A549 (cell line): ENCODE results near the gene PLSCR5. TPM values are rescaled to one million over a fixed set of nuclear protein-coding genes. Genes with fewer than 3 reads are reported as not detected.

ENCODE experiments used
- ATAC-seq, 2 experiments: fragments of 200-7000 bp in 1 of 2; fragments of >200 bp in 1 of 2; cut with Nextera tagmentation in 1 of 2; cut with Tn5 transposase in 1 of 2; 3 replicates each; pipeline versions ENCODE4 v1.8.0 to v1.9.1; 2018 to 2020; ENCODE audit warnings: mild to moderate bottlenecking in 1 of 2, moderate library complexity in 1 of 2
- CTCF ChIA-PET: fragments of 300-600 bp; sonication (Branson Sonifier 250); formaldehyde crosslinking; extraction: SDS; loops from one replicate; lab custom pipeline; 2021; ENCODE audit warnings: antibody characterized with exemption, inconsistent platforms; lab: Yijun Ruan, JAX
- POLR2A ChIA-PET: fragments of 350-600 bp; formaldehyde crosslinking; extraction: SDS; loops from one replicate; lab custom pipeline; 2021; ENCODE audit warnings: antibody characterized with exemption, inconsistent platforms; lab: Yijun Ruan, JAX
- DNase-seq, 2 experiments: peaks; one replicate each; pipeline versions ENCODE4 v3.0.0 to v3.0.0-alpha.2; 2011 to 2016; ENCODE audit warnings: low read depth in 1 of 2, low spot score in 1 of 2
- FAIRE-seq: peaks from 2 replicates; lab custom pipeline; 2011; peaks lifted over from hg19 to GRCh38; lab: Jason Lieb, UNC
- H3K27ac ChIP-seq, 2 experiments: fragments of >200 bp; sonication (Bioruptor Twin); formaldehyde crosslinking; 3 replicates each; pipeline ENCODE4 v1.5.1; 2016 to 2017
- H3K4me1 ChIP-seq: fragments of >200 bp; sonication (Bioruptor Twin); formaldehyde crosslinking; 3 replicates; pipeline ENCODE4 v1.6.1; 2016
- H3K4me2 ChIP-seq: fragments of >200 bp; sonication (Bioruptor Twin); formaldehyde crosslinking; 3 replicates; pipeline ENCODE4 v1.6.1; 2016
- H3K4me3 ChIP-seq: fragments of >200 bp; sonication (Bioruptor Twin); formaldehyde crosslinking; 3 replicates; pipeline ENCODE4 v1.5.1; 2016
- H3K9me3 ChIP-seq: fragments of >200 bp; sonication (Bioruptor Twin); formaldehyde crosslinking; 3 replicates; pipeline ENCODE4 v1.6.1; 2016
- BHLHE40 ChIP-seq: IDR thresholded peaks from 2 replicates; pipeline ENCODE4 v1.6.1; 2012; ENCODE audit warnings: low read depth, low read length, inconsistent platforms
- CBX8 ChIP-seq: fragments of 200-600 bp; sonication (generic); IDR thresholded peaks from 2 replicates; pipeline ENCODE4 v1.6.1; 2016
- CEBPB ChIP-seq, 2 experiments: fragments of >200 bp in 1 of 2; sonication (Bioruptor Twin) in 1 of 2; formaldehyde crosslinking in 1 of 2; IDR thresholded peaks; 2 replicates each; pipeline ENCODE4 v1.6.1; 2012 to 2016
- EHMT2 ChIP-seq: fragments of 200-600 bp; sonication (generic); IDR thresholded peaks from 2 replicates; pipeline ENCODE4 v1.6.1; 2016; ENCODE audit warnings: antibody characterized with exemption, low read depth, mild to moderate bottlenecking, moderate library complexity
- FOSL2 ChIP-seq, 2 experiments: fragments of 450-650 bp in 1 of 2; fragments of >200 bp in 1 of 2; sonication (Bioruptor Twin) in 1 of 2; formaldehyde crosslinking; IDR thresholded peaks; 2 replicates each; pipeline versions ENCODE4 v1.5.0 to v1.6.1; 2016 to 2020; ENCODE audit warnings: mild to moderate bottlenecking in 1 of 2, moderate library complexity in 1 of 2
- FOXS1 ChIP-seq: fragments of 250-450 bp; sonication (Bioruptor Pico); IDR thresholded peaks from 2 replicates; pipeline ENCODE4 v1.5.0; 2020; ENCODE audit warnings: mild to moderate bottlenecking, moderate library complexity
- HEYL ChIP-seq: fragments of 250-450 bp; sonication (Bioruptor Pico); IDR thresholded peaks from 2 replicates; pipeline ENCODE4 v1.8.0; 2021; ENCODE audit warnings: mild to moderate bottlenecking, moderate library complexity
- HOXB13 ChIP-seq: fragments of 250-450 bp; sonication (Bioruptor Pico); IDR thresholded peaks from 2 replicates; pipeline ENCODE4 v1.5.0; 2020; ENCODE audit warnings: low read depth, mild to moderate bottlenecking, moderate library complexity
- HOXB5 ChIP-seq: fragments of 250-450 bp; sonication (Bioruptor Pico); IDR thresholded peaks from 2 replicates; pipeline ENCODE4 v1.5.0; 2020; ENCODE audit warnings: mild to moderate bottlenecking, moderate library complexity
- MAFK ChIP-seq: fragments of 450-650 bp; IDR thresholded peaks from 2 replicates; pipeline ENCODE4 v1.6.1; 2014; ENCODE audit not compliant: partially characterized antibody
- PHF8 ChIP-seq: fragments of 200-600 bp; sonication (generic); IDR thresholded peaks from 2 replicates; pipeline ENCODE4 v1.6.1; 2016; ENCODE audit warnings: low read depth, mild to moderate bottlenecking, antibody characterized with exemption, moderate library complexity, borderline replicate concordance
- POLR2A ChIP-seq: IDR thresholded peaks from 2 replicates; pipeline ENCODE4 v1.6.1; 2012; ENCODE audit warnings: mild to moderate bottlenecking, low read length
- POLR2AphosphoS2 ChIP-seq: conservative IDR thresholded peaks from 2 replicates; pipeline ENCODE4 v1.6.1; 2012; ENCODE audit warnings: low read length, improper control_type of control experiment, inconsistent platforms
- RCOR1 ChIP-seq: fragments of 150-350 bp; IDR thresholded peaks from 2 replicates; pipeline ENCODE4 v1.6.1; 2014; ENCODE audit warnings: antibody characterized with exemption, low read length, low read depth
- RNF2 ChIP-seq: fragments of 200-600 bp; sonication (generic); IDR thresholded peaks from 2 replicates; pipeline ENCODE4 v1.6.1; 2016; ENCODE audit warnings: low read depth, mild to moderate bottlenecking, antibody characterized with exemption, moderate library complexity, borderline replicate concordance
- SREBF2 ChIP-seq: fragments of 450-650 bp; IDR thresholded peaks from 2 replicates; pipeline ENCODE4 v1.6.1; 2014; ENCODE audit warnings: mild to moderate bottlenecking, moderate library complexity
- TP53 ChIP-seq: fragments of 250-450 bp; sonication (Bioruptor Pico); IDR thresholded peaks from 2 replicates; pipeline ENCODE4 v1.5.0; 2021; ENCODE audit warnings: mild to moderate bottlenecking, moderate library complexity
- ZC3H11A ChIP-seq: fragments of 450-650 bp; IDR thresholded peaks from 2 replicates; pipeline ENCODE4 v1.6.1; 2014; ENCODE audit warnings: antibody characterized with exemption, mild to moderate bottlenecking
- ZNF302 ChIP-seq: fragments of 250-450 bp; sonication (Bioruptor Pico); IDR thresholded peaks from 2 replicates; pipeline ENCODE4 v1.9.0; 2021; ENCODE audit warnings: inconsistent platforms, mild to moderate bottlenecking, moderate library complexity
- WGBS: methylation state at CpG from one replicate; pipeline ENCODE4 v1.1.6; 2017; ENCODE audit errors: missing lambda C conversion rate; 5-methylcytosine and 5-hydroxymethylcytosine counted together
- polyA plus RNA-seq, 4 experiments: library from polyadenylated mRNA; depleted of rRNA in 3 of 4; stranded (reverse); fragments of >200 nt; fragmentation: RNase III in 1 of 4; extraction: RNeasy Plus Mini Kit Qiagen cat#74134 plus additional on column Dnase treatment in 1 of 4; gene quantifications; 2 replicates in 3 of 4; 3 replicates in 1 of 4; pipeline ENCODE4 v1.2.3, GENCODE V29; 2011 to 2017
- TF ChIP-seq, protein P1 (sequence below): fragments of 200-600 bp; sonication (generic); IDR thresholded peaks from 2 replicates; pipeline ENCODE4 v1.6.1; 2016; ENCODE audit warnings: antibody characterized with exemption, mild to moderate bottlenecking, moderate library complexity
- TF ChIP-seq, protein P2 (sequence below): fragments of 450-650 bp; IDR thresholded peaks from 2 replicates; pipeline ENCODE4 v1.6.1; 2014; ENCODE audit warnings: antibody characterized with exemption

PLSCR5 gene
- polyA plus RNA-seq, 2 of the 4 experiments (the other 2 are of a cell fraction) = not detected

DNA sequence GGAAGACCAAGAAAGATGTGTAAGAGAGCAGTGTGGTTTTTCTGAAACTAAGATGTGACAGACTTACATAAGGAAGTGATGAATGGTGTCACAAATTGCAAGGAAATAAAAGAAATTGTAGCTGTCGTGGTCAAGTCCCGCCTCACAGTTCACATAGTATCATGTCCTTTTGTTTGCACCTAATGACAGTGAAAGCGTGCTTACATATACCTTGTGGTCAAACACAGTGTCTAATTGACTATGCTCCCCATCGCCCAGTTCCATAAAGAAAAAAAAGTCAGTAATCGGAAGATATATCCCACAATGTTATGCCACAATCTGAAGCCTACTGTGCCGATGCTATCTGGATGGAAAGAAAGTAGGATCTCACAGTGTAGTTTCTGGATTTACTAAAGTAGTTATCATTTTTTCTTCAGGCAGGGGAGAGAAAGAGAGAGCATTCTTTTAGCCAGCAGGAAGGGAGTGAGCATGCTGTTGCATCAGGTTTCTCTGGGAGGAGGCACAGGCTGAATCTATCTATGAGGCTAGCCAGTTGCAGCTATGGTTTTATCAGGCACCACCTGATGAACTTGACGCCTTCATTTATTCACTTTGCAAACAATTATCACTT lies 50.9 kb downstream of the PLSCR5 start:
- no peak overlapping the region for H3K4me3 ChIP-seq
- no peaks in the 10 kb centered on the region for H3K9me3 ChIP-seq
- peak; percentile 32 for FAIRE-seq
- CTCF ChIA-PET = no interaction called here
- TF ChIP-seq FOSL2 (IDR thresholded peaks at IDR 0.05) = no peak
- TF ChIP-seq FOSL2 (CRISPR knock-in tag; IDR thresholded peaks at IDR 0.05) = no peak
- TF ChIP-seq, all 56 proteins: peak for 0
- POLR2A ChIA-PET = interaction anchor here (1.7 kb wide), 1 partner anchor 10 kb away, joined by 4 read pairs; the partner anchor contains the start of gene PLSCR1
- 90% methylated on average over 7 of the region's 7 CpGs for WGBS
- ATAC-seq (no peak), DNase-seq (no peak)
- Histone ChIP-seq H3K4me2 (no peak overlapping the region), H3K4me1 (0 out of 3 replicates have a peak, but pooled peaks cover 15% of the 10 kb centered on the region), H3K27ac (no peak overlapping the region)

DNA sequence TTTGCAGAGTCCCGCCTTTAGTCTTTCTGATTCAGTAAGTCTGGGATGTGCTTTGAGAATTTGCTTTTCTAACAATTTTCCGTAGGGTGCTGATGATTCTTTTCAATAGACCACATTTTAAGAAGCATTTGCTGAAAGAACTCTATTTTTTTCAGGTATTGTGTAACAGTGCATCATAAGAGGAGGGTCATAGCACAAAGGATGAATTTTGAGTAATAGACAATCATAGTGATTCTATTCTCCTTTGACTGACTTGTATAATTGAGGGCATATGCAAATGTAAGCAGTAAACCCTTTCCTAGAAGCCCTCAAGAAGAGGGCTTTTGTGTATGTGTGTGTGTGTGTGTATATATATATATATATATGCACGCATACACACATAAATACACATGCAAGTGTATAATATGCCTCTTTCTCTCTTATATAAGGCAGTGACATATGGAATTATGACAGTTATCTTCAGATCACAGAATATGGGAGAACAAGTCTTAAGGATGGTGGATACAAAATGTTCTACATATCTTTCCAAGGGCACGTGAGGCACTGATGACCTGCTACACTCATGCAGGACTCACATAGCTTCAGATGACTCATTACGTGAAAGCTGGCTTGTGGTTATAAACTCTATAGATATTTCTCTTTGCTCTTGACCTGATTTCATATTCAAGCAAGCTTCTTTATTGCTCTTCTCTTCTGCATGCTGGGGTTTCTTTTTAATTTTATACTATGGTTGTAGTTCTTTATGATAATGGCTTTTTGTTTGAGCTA lies 54.2 kb downstream of the PLSCR5 start:
- CTCF ChIA-PET = interaction anchor here (0.7 to 0.9 kb wide), 3 partner anchors 10 to 19 kb away, joined by 3 to 6 read pairs (median 4); no protein-coding TSS in a partner anchor
- WGBS = 71% methylated on average over 5 of the region's 5 CpGs
- POLR2A ChIA-PET = interaction anchor here (0.7 kb wide), 2 partner anchors 7 to 1411 kb away, joined by 3 read pairs; no protein-coding TSS in a partner anchor
- Histone ChIP-seq H3K4me3 (no peak overlapping the region), H3K4me2 (peak overlapping the region; percentile 30; the same call in 2 of the 3 replicates), H3K9me3 (no peaks in the 10 kb centered on the region), H3K27ac (no peak overlapping the region; a peak in 1 of 6 replicates), H3K4me1 (0 out of 3 replicates have a peak, but pooled peaks cover 15% of the 10 kb centered on the region)
- TF ChIP-seq, protein P1, sequence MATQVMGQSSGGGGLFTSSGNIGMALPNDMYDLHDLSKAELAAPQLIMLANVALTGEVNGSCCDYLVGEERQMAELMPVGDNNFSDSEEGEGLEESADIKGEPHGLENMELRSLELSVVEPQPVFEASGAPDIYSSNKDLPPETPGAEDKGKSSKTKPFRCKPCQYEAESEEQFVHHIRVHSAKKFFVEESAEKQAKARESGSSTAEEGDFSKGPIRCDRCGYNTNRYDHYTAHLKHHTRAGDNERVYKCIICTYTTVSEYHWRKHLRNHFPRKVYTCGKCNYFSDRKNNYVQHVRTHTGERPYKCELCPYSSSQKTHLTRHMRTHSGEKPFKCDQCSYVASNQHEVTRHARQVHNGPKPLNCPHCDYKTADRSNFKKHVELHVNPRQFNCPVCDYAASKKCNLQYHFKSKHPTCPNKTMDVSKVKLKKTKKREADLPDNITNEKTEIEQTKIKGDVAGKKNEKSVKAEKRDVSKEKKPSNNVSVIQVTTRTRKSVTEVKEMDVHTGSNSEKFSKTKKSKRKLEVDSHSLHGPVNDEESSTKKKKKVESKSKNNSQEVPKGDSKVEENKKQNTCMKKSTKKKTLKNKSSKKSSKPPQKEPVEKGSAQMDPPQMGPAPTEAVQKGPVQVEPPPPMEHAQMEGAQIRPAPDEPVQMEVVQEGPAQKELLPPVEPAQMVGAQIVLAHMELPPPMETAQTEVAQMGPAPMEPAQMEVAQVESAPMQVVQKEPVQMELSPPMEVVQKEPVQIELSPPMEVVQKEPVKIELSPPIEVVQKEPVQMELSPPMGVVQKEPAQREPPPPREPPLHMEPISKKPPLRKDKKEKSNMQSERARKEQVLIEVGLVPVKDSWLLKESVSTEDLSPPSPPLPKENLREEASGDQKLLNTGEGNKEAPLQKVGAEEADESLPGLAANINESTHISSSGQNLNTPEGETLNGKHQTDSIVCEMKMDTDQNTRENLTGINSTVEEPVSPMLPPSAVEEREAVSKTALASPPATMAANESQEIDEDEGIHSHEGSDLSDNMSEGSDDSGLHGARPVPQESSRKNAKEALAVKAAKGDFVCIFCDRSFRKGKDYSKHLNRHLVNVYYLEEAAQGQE = no peak
- TF ChIP-seq FOXS1 (CRISPR knock-in tag) (no peak), POLR2A (no peak), FOSL2 (IDR thresholded peaks at IDR 0.05) (no peak), FOSL2 (CRISPR knock-in tag; IDR thresholded peaks at IDR 0.05) (peak; percentile 27; the same call in 1 of the 2 replicates), HEYL (no peak)
- TF ChIP-seq, protein P2, sequence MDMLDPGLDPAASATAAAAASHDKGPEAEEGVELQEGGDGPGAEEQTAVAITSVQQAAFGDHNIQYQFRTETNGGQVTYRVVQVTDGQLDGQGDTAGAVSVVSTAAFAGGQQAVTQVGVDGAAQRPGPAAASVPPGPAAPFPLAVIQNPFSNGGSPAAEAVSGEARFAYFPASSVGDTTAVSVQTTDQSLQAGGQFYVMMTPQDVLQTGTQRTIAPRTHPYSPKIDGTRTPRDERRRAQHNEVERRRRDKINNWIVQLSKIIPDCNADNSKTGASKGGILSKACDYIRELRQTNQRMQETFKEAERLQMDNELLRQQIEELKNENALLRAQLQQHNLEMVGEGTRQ = peak; percentile 38; the same call in 1 of the 2 replicates
- FAIRE-seq (no peak), DNase-seq (peak; percentile 7 to 21), ATAC-seq (peak; percentile 39 to 55; a peak in 3 of 6 replicates)

DNA sequence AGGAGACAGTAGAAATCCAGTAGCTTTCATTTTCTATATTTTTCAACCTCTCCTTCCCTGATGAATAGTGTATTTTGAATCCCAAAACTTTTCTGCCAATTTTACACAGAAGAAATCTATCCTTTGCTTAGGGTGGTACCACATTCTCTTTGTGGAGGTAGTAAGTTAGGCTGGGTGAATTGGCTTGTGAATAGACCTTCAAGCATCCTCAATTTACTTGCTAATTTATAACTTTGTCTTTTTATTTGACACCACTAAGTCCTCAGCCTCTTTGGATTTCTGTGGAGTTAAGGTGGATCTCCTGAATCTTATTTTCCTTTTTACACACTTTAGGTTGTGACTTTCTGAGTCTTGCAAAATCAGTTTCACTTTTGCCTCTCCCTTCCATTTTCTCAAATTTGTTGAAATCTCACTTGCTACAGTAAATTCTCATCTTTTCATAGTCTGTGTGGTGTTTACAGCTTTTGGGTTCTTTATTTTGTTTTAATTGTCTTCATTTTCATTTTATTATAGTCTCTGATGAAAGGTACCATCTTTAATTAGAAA lies 55.0 kb downstream of the PLSCR5 start:
- Histone ChIP-seq H3K27ac (no peak overlapping the region; a peak in 1 of 6 replicates), H3K4me3 (no peak overlapping the region), H3K9me3 (no peaks in the 10 kb centered on the region), H3K4me1 (peaks cover 18% of the 10 kb centered on the region; the same call in 1 of the 3 replicates), H3K4me2 (peak overlapping the region; percentile 30; the same call in 2 of the 3 replicates)
- no peak for ATAC-seq
- no peak for TF ChIP-seq ZNF302 (CRISPR knock-in tag)
- TF ChIP-seq MAFK = no peak
- TF ChIP-seq HOXB13 (CRISPR knock-in tag) = no peak
- TF ChIP-seq EHMT2 = no peak
- TF ChIP-seq BHLHE40 = no peak
- no peak for TF ChIP-seq RCOR1
- TF ChIP-seq HOXB5 = no peak
- no peak for TF ChIP-seq CBX8
- no peak for TF ChIP-seq TP53 (CRISPR knock-in tag)
- TF ChIP-seq, protein P2 = no peak
- no peak for TF ChIP-seq POLR2AphosphoS2
- TF ChIP-seq ZC3H11A = no peak
- TF ChIP-seq PHF8 = no peak
- TF ChIP-seq RNF2 = no peak
- TF ChIP-seq CEBPB (IDR thresholded peaks at IDR 0.05) = no peak
- no peak for TF ChIP-seq SREBF2
- TF ChIP-seq, all 56 proteins: peak for 0
- FAIRE-seq = no peak
- no peak for DNase-seq
- POLR2A ChIA-PET = no interaction called here
- CTCF ChIA-PET = no interaction called here
